EH (cell line): ENCODE results near the gene NISCH.

Experiments used
- DNase-seq: peaks from one replicate; pipeline ENCODE4 v3.0.0-alpha.2; 2015; ENCODE audit warnings: low read depth

NISCH gene

GRCh38 chr3:52512727-52513126, 57.3 kb downstream of the NISCH start:
- DNase-seq = no peak

DNA sequence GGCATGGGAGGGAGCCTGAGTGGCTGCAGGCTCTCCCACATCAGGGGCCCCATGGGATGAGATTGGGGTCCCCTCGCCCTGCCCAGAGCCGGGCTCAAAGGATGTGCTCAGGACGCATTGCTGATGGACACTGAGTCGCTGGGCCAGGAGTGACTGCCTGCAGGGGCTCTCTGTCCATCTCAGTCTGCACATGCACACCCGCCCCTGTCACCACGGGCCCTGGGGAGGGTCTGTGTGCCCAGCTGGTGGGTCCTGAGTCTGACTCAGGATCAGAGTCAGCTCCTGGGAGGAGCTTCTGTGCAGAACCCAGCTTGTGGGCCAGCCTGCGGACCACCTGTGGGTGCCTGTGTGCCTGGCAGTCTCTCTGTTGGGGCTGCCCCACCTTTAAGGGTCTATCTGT, 57.9 kb downstream of the NISCH start:
- no peak for DNase-seq

- no peak for DNase-seq
These were observed 59.2 kb downstream of the NISCH start for GRCh38 chr3:52514576-52514975.

GRCh38 chr3:52515192-52515591, 59.8 kb downstream of the NISCH start:
- no peak for DNase-seq

DNA sequence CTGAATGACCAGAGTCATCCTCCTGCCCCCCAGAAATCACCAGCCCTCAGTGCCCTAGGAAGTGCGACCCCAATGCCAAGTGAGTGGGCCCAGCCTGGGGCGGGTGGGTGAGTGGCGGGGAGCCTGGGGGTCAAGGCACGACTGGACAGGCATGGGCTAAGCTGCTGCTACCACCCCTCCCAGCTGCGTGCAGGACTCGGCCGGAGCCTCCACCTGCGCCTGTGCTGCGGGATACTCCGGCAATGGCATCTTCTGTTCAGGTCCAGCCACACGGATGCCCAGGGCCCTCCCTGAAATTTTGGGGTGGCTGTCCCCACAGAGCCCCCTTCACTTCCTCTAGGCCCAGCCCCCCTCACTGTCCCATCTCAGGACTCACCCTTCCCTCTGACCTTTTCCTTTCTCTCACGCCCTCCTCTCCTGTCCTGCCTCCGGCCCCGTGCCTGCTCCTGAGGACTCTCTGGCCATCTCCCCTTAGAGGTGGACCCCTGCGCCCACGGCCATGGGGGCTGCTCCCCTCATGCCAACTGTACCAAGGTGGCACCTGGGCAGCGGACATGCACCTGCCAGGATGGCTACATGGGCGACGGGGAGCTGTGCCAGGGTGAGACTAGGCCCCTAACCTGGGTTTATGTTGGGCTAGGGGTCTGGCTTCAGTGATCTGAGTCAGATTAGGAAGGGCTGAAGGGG, 61.2 kb downstream of the NISCH start:
- DNase-seq = no peak

DNA sequence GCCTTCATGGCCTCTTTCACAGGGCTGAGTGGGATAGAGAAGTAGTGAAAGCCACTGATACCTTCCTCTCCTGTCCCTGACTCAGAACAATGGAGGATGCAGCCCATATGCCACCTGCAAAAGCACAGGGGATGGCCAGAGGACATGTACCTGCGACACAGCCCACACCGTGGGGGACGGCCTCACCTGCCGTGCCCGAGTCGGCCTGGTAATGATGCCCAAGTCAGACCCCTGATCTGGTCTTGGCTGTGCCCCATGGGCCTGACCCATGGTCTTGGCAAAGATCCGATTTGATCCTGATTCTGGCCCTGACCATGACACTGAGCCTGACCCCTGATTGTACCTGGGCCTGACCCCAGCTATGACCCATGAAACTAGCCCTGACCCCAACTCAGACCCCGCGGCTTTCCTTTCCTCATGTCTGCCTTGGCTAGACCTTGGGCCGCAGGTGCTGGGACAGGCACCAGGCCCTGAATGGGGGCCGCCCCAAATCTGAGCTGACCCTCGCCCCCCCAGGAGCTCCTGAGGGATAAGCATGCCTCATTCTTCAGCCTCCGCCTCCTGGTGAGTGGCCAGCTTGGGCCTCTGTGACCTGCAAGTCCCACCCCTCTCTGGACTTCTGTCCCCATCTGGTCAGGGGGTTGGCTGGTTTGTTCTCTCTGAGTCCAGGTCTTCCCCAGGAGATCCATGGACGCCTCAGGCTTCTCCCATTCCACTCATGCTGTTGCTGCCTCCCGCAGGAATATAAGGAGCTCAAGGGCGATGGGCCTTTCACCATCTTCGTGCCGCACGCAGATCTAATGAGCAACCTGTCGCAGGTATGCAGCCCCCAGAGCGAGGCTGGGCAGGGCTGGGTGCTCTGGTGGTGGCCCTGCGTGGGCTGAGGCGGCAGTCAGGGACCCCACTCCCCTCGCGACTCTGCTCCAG, 62.7 kb downstream of the NISCH start:
- no peak for DNase-seq

DNA sequence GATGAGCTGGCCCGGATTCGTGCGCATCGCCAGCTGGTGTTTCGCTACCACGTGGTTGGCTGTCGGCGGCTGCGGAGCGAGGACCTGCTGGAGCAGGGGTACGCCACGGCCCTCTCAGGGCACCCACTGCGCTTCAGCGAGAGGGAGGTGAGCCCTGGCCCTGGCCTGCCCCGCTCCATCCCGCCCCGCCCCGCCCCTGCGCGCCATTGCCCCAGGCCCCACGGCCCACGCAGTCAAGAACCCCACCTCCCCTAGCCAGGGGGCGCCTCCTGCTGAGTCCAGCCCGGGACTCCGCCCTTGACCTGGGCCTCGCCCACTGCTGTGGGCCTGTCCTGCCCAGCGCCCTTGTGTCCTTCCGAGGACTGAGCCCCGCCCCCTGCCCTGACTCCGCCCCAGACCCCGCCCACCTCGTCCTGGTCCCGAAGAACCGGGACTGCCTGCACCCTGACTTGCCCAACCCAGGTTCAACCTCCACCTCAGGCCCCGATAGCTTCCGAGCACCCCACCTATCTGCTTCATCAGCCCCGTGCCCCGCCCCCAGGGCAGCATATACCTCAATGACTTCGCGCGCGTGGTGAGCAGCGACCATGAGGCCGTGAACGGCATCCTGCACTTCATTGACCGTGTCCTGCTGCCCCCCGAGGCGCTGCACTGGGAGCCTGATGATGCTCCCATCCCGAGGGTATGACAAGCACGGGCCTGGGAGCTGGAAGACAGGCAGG, 63.5 kb downstream of the NISCH start:
- DNase-seq = peak; percentile 42

DNA sequence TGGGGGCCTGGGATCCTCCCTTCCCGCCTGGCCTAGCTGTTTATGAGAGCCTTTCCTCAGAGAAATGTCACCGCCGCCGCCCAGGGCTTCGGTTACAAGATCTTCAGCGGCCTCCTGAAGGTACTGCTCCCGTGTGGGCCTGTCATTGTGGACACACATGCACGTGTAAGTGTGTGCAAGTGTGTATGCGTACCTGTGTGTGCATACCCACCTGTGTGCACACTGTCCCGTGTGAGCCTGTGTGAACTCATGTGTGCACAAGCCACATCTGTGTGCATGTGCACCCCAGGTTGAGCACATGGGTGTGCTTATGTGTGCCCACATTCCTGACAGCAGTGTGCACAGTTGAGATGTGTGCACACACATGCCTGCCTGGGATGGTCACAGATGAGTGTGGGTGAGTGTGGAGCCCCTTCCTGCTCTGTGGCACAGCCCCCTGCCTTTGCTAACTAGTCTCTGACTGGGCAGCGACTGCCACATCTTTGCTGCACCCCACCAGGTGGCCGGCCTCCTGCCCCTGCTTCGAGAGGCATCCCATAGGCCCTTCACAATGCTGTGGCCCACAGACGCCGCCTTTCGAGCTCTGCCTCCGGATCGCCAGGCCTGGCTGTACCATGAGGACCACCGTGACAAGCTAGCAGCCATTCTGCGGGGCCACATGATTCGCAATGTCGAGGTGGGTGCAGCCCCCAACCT, 64.2 kb downstream of the NISCH start:
- no peak for DNase-seq

- no peak for DNase-seq
These were observed 64.8 kb downstream of the NISCH start for GRCh38 chr3:52520141-52520667.

- no peak for DNase-seq
These were observed 65.5 kb downstream of the NISCH start for GRCh38 chr3:52520716-52521487.

DNA sequence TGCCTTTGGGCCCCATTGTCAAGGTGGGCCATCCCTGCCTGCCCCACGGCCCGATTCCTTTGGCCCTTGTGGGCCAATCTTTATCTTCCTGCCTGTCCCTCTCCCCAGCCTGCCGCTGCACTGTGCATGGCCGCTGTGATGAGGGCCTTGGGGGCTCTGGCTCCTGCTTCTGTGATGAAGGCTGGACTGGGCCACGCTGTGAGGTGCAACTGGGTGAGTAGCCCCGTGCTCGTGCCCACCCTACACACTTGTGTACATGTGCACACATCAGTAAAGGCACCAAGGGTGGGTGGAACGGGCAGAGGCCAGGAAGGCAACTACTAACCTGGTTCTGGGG, 66.1 kb downstream of the NISCH start:
- DNase-seq = no peak

DNA sequence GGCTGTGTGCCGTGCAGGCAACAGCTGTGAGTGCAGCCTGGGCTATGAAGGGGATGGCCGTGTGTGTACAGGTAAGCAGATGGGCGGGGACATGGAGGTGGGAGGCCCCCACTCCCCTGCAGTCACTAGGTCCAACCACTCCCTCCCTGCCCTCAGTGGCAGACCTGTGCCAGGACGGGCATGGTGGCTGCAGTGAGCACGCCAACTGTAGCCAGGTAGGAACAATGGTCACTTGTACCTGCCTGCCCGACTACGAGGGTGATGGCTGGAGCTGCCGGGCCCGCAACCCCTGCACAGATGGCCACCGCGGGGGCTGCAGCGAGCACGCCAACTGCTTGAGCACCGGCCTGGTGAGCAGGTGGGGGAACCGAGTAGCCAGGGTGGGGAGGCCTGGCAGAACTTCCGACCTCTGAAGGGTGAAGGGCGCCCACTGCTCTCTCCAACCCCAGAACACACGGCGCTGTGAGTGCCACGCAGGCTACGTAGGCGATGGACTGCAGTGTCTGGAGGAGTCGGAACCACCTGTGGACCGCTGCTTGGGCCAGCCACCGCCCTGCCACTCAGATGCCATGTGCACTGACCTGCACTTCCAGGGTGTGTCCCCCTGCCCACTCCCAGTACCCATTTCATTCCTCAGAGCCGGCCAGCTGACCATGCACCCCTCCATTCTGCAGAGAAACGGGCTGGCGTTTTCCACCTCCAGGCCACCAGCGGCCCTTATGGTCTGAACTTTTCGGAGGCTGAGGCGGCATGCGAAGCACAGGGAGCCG, 66.7 kb downstream of the NISCH start:
- DNase-seq = no peak

DNA sequence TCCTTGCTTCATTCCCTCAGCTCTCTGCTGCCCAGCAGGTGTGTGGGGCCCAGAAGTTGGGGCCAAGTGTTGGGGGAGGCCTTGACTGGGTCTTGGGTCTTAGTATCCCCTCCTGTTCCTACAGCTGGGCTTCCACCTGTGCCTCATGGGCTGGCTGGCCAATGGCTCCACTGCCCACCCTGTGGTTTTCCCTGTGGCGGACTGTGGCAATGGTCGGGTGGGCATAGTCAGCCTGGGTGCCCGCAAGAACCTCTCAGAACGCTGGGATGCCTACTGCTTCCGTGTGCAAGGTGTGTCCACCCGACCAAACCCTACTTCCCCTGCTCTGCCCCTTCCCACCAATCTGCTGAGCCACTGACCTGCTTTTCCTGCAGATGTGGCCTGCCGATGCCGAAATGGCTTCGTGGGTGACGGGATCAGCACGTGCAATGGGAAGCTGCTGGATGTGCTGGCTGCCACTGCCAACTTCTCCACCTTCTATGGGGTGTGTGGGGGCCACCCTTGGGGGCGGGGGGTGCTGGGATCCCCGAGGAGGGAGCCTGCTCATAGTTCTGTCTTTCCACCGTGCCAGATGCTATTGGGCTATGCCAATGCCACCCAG, 67.3 kb downstream of the NISCH start:
- DNase-seq = no peak

- DNase-seq = no peak
These were observed 68.2 kb downstream of the NISCH start for GRCh38 chr3:52523386-52524257.

DNA sequence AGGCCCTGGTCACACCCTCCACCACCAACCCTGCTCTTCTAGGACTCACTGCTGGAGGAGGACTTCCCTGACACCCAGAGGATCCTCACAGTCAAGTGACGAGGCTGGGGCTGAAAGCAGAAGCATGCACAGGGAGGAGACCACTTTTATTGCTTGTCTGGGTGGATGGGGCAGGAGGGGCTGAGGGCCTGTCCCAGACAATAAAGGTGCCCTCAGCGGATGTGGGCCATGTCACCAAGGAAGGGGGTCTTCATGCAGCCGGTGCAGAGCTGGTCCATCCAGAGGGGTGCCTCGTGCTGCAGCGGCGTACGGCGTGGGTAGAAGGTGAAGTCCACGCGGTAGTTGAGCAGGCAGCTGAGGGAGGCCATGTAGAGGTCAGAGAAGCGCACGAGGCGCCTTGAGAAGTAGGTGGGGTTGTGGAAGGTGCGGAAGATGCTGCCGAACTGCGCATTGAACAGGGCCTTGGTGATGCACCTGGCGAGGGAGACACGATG, 68.9 kb downstream of the NISCH start:
- DNase-seq = no peak

DNA sequence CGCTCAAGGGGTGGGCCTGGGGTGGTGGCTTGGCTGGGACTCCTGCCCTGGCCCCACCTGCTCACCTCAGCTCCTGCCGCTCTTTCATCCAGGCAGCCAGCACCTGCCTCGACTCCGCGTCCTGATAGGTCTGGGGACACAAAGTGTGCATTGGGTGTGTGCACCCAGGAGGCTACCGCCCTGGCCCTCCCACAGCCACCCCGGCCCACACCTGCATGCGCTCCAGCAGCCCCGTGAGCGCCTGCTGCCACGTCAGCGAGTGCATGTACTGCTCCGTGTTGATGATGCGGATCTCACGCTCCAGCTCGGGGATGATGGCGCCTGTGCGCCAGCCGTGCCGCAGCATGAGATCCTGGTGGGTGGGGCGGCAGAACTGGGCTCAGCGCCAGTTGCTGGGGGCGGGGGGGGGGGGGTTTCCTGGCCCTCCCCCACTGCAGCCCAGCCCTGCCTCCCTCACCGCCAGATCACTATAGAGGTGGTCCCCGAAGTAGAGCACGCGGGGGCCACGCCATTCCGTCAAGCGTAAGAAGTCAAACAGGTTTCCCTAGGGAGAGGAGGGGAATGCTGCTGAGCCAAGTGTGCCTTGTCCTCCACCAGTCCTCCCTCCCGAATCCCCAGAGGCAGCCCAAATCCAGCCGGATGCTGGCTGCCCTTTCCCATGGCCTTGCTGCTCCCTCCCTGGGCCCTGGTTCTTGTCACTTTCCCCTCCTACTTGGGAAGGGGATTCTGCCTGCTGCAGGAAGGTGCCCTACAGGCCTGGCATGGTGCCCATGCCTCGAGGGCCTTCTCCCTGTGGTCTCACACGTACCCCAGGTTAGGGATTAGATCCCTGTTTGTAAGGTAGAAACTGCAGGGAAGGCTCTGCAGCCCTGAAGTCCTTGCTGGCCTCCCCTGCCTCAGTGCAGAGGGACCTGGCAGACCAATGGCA, 69.6 kb downstream of the NISCH start:
- DNase-seq = no peak

GRCh38 chr3:52525680-52526561, 70.5 kb downstream of the NISCH start:
- no peak for DNase-seq
